Measurements from ENCODE around the gene KRTAP10-6. TPM values are rescaled to one million over a fixed set of nuclear protein-coding genes. Genes with fewer than 3 reads are reported as not detected.

The KRTAP10-6 gene
- total and polyA plus RNA-seq, 2 of the 8 experiments (the other 6 are each of a cell fraction or from before 2014, with no cell fraction given): 0.12 TPM; not detected in 1

DNA sequence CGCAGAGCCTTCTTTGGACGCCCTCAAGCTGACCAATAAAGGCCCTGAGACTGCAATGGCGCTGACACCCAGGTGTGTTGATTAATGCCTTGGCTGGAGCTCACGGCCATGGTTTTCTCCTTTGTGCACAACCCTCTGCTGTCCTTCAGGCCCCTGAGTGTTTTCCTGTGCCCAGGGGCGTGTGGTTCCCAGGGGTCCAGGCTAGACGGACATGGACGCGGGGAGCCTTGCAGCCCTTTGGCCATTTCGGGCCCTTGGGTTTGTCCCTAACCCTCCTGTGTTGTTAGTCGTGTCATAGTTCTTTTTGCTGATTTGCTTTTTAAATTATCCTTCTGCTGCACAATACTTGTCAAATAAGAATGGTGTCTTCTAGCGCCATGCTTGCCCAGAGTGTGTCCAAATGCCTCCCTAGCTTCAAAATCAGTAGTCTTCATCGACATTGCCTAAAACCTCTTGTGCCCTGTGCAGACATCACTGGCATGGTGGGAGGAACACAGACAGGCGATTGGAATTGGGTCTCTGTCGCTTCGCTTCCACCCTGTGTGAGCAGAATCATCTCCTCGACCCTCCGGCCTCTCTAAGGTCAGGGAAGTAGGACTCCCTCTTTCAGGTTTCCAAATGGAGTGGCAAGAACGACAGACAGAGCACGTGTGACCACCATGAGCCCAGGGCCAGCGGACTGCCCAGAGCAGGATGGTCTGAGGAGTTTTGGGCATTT, 16.8 kb downstream of the KRTAP10-6 start (continued):
- TF ChIP-seq USF2 (IDR thresholded peaks at IDR 0.05; ENCODE audit: low read length) (no peak), SIX5 (IDR thresholded peaks at IDR 0.05; ENCODE audit: low read depth, low read length) (no peak), ZNF274 (IDR thresholded peaks at IDR 0.05; ENCODE audit: borderline replicate concordance, extremely low read depth, low read length) (no peak), CBX5 (IDR thresholded peaks at IDR 0.05; ENCODE audit: low read depth, low read length) (no peak)
